Esophagus squamous epithelium (tissue), 5 donors: ENCODE results near the gene TBC1D19. TPM values are rescaled to one million over a fixed set of nuclear protein-coding genes. Genes with fewer than 3 reads are reported as not detected.

Experiments used
- DNase-seq: peaks from one replicate; lab custom pipeline; 2025; lab: John Stamatoyannopoulos, UW
- H3K27ac ChIP-seq, 4 donors: fragments of 200-600 bp; sonication (generic); one replicate each; pipeline ENCODE4 v1.5.1; 2016 to 2019; ENCODE audit warnings: mild to moderate bottlenecking in 1 of 4
- H3K27me3 ChIP-seq, 4 donors: fragments of 200-600 bp; sonication (generic); 1 replicate in 3 of 4; 2 replicates in 1 of 4; pipeline versions ENCODE4 v1.5.1 to v1.6.0; 2017 to 2021; ENCODE audit warnings: antibody characterized with exemption in 1 of 4
- H3K36me3 ChIP-seq, 3 donors: fragments of 200-600 bp; sonication (generic); one replicate each; pipeline ENCODE4 v1.5.1; 2016 to 2019
- H3K4me1 ChIP-seq, 3 donors: fragments of 200-600 bp; sonication (generic); one replicate each; pipeline ENCODE4 v1.5.1; 2017 to 2019
- H3K4me3 ChIP-seq, 4 donors: fragments of 200-600 bp; sonication (generic); 1 replicate in 3 of 4; 2 replicates in 1 of 4; pipeline ENCODE4 v1.5.1; 2016 to 2019; ENCODE audit warnings: mild to moderate bottlenecking in 2 of 4, moderate library complexity in 1 of 4
- H3K9me3 ChIP-seq, 3 donors: fragments of 200-600 bp; sonication (generic); one replicate each; pipeline ENCODE4 v1.5.1; 2016 to 2019
- POLR2A ChIP-seq, 4 donors: fragments of 450-650 bp; IDR thresholded peaks; one replicate each; pipeline ENCODE4 v1.6.1; 2017; ENCODE audit warnings: antibody characterized with exemption in 4 of 4, mild to moderate bottlenecking in 4 of 4, moderate library complexity in 3 of 4
- WGBS, 2 donors: methylation state at CpG; one replicate each; pipeline ENCODE4 v1.1.5; 2018; 5-methylcytosine and 5-hydroxymethylcytosine counted together
- intact Hi-C: fragments of 100-400 bp; cut with DNase I; formaldehyde crosslinking; loops from one replicate; pipeline ENCODE4 v1.15.0; 2022
- total RNA-seq, 4 donors: library from RNA; depleted of rRNA; stranded (reverse); fragments of >200 nt; gene quantifications; one replicate each; pipeline ENCODE4 v1.1.0, GENCODE V29; 2016
- TF ChIP-seq, protein P1 (sequence below), 6 experiments: fragments of 450-650 bp in 4 of 6; fragments of 200-600 bp in 2 of 6; sonication (generic) in 2 of 6; IDR thresholded peaks; one replicate each; pipeline ENCODE4 v1.5.1; 2016 to 2019; ENCODE audit warnings: antibody characterized with exemption in 6 of 6, mild to moderate bottlenecking in 4 of 6, moderate library complexity in 4 of 6
- donor health status: DM: yes; HTN: yes; CAD: no.

TBC1D19 gene
- total RNA-seq, 4 donors from 2014 or later, result 3.9 to 9.8 (median 5.3) TPM

DNA sequence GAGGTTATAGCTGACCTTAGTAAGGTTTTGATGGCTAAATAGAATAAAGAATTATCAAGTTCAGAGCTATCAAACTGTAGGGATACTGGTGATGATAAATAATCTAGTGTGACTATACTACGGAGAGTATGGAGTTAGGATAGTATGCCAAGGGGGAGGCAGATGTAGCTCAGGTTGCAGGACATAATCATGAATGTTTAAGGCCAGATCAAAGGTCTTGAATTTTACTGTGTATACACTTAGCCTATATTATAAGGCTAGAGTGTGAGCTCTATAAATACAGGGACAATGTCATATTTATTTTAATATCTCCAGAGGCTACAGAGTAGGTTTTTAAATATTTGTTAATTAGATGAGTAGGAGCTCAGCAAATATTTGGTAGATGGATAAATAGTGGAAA lies 145.7 kb downstream of the TBC1D19 start:
- Histone ChIP-seq H3K27ac (no peak overlapping the region), H3K9me3 (no peaks in the 10 kb centered on the region), H3K4me3 (no peak overlapping the region), H3K27me3 (no peaks in the 10 kb centered on the region), H3K4me1 (no peaks in the 10 kb centered on the region), H3K36me3 (peaks cover 0 to 4% (median 0%) of the 10 kb centered on the region in 3 donors)
- WGBS, 2 donors, result 0% methylated on average over 1 of the region's 1 CpG
- DNase-seq, result no peak
- intact Hi-C loops, result no loop called here
- TF ChIP-seq POLR2A (IDR thresholded peaks at IDR 0.05), result no peak
- TF ChIP-seq, protein P1, sequence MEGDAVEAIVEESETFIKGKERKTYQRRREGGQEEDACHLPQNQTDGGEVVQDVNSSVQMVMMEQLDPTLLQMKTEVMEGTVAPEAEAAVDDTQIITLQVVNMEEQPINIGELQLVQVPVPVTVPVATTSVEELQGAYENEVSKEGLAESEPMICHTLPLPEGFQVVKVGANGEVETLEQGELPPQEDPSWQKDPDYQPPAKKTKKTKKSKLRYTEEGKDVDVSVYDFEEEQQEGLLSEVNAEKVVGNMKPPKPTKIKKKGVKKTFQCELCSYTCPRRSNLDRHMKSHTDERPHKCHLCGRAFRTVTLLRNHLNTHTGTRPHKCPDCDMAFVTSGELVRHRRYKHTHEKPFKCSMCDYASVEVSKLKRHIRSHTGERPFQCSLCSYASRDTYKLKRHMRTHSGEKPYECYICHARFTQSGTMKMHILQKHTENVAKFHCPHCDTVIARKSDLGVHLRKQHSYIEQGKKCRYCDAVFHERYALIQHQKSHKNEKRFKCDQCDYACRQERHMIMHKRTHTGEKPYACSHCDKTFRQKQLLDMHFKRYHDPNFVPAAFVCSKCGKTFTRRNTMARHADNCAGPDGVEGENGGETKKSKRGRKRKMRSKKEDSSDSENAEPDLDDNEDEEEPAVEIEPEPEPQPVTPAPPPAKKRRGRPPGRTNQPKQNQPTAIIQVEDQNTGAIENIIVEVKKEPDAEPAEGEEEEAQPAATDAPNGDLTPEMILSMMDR (IDR thresholded peaks at IDR 0.05), result no peak

DNA sequence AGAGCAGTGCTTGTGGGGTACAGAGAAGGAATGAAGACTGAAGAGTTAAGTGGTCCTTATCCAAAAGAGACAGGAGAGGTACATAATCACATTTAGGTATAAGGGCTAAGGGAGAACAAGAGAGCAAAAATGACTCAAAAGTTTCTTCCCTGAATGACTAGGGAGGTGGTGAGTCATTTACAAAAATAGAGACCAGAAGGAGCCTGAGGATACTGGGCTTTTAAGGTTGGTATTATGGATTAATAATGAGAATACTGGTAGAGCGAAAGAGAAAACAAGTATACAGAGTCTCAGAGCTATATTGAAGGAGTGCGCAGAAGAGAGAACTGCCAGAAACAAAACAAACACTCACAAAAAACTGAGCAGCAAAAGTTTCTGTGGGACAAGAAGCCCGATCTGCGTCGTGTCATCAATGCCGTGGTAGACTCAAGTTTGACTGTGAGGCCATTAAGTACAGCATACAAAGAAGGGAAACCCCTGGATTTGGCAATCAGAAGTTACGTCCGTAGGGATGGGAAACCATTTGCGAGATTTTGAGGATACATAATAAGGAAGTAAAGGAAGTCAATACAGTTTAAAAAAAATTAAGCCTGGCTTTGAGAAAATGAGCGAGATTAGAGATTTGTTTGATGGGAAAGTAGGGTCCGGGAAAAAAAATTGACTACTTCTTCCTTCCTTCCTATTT lies 147.6 kb downstream of the TBC1D19 start:
- no peak for DNase-seq
- whole genome bisulfite sequencing, 2 donors, result 59 to 76% methylated on average over 11 of the region's 11 CpGs
- Histone ChIP-seq H3K27ac (no peak overlapping the region), H3K4me3 (no peak overlapping the region), H3K27me3 (no peaks in the 10 kb centered on the region), H3K9me3 (no peaks in the 10 kb centered on the region), H3K36me3 (peaks cover 0 to 4% (median 0%) of the 10 kb centered on the region in 3 donors), H3K4me1 (no peaks in the 10 kb centered on the region)
- TF ChIP-seq, protein P1 (IDR thresholded peaks at IDR 0.05), result no peak
- no peak for TF ChIP-seq POLR2A (IDR thresholded peaks at IDR 0.05)
- intact Hi-C loops, result no loop called here

DNA sequence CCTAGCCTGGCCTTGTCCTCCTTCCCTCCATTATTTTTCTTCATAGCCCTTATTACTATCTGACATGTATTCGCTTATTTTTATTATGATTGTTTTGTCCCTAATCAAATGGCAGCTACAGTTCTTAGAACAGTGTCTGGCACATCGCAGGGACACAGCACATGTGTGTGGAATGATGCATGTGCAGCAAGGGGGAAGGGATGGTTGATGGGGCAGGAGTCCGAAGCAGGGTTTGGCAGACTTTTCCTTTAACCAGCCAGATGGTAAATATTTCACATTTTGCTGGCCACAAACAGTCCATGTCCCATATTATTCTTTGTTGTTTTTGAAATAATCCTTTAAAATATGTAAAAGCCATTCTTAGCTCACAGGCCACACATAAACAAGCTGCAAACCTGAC lies 148.5 kb downstream of the TBC1D19 start:
- Histone ChIP-seq H3K9me3 (no peaks in the 10 kb centered on the region), H3K4me1 (no peaks in the 10 kb centered on the region), H3K4me3 (no peak overlapping the region), H3K36me3 (peaks cover 0 to 4% (median 0%) of the 10 kb centered on the region in 3 donors), H3K27me3 (no peaks in the 10 kb centered on the region), H3K27ac (no peak overlapping the region)
- intact Hi-C loops, result no loop called here
- TF ChIP-seq, protein P1 (IDR thresholded peaks at IDR 0.05), result no peak
- TF ChIP-seq POLR2A (IDR thresholded peaks at IDR 0.05), result no peak
- 73 to 84% methylated on average over 3 of the region's 3 CpGs for WGBS, 2 donors
- no peak for DNase-seq

DNA sequence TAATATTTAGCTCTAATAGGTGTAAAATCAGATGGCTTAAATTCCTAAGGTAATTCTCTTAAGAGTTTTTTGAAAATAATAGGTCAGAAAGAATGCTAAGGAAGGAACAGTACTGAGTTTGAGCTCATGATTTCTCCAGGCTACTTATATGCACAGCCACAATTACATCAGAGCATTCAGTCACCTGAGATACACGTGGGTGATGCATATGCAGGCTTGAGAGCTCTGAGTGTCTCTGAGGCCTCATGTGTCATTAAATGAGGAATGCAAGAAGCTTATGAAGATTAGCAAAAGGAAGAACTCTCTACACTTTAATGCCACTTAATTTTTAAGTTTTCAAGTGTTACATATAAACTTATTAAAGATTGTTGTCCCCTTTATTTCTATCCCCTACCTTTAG lies 152.7 kb downstream of the TBC1D19 start:
- intact Hi-C loops, result no loop called here
- Histone ChIP-seq H3K27me3 (no peaks in the 10 kb centered on the region), H3K27ac (no peak overlapping the region), H3K36me3 (no peaks in the 10 kb centered on the region), H3K4me1 (peaks cover 0 to 4% (median 4%) of the 10 kb centered on the region in 3 donors), H3K4me3 (no peak overlapping the region), H3K9me3 (no peaks in the 10 kb centered on the region)
- 50 to 63% methylated on average over 1 of the region's 1 CpG for WGBS, 2 donors
- no peak for DNase-seq
- TF ChIP-seq, protein P1 (IDR thresholded peaks at IDR 0.05), result no peak
- no peak for TF ChIP-seq POLR2A (IDR thresholded peaks at IDR 0.05)

DNA sequence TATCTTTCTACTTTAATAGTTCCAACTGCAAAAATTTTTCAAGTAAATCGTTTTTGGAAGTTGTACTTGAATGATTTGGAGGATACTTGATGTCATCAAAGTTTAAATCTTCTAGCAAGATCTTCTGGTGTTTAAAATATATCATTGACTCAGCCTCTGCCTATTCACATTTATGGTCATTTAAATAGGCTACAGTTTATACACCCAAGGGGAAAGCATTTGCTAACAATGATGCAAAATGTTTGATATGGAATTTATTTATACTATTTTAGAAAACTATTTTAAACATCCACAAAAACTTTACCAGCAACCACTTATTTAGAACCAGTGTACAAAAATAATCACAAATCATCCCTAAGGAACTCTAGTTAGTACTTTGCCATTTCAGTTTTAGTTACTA lies 153.5 kb downstream of the TBC1D19 start:
- Histone ChIP-seq H3K27me3 (no peaks in the 10 kb centered on the region), H3K4me1 (peaks cover 0 to 12% (median 8%) of the 10 kb centered on the region in 3 donors), H3K9me3 (no peaks in the 10 kb centered on the region), H3K36me3 (no peaks in the 10 kb centered on the region), H3K27ac (no peak overlapping the region), H3K4me3 (no peak overlapping the region)
- DNase-seq, result no peak
- WGBS, 2 donors, result 58 to 75% methylated on average over 1 of the region's 1 CpG
- intact Hi-C loops, result no loop called here
- TF ChIP-seq, protein P1 (IDR thresholded peaks at IDR 0.05), result no peak
- TF ChIP-seq POLR2A (IDR thresholded peaks at IDR 0.05), result no peak
